Measurements from ENCODE around the gene KIF9.
"Not testable (repeated sequence)": the region's sequence is repeated elsewhere in the genome, so short reads cannot be mapped to it uniquely, and the experiment has no call there.

KIF9 gene, protein sequence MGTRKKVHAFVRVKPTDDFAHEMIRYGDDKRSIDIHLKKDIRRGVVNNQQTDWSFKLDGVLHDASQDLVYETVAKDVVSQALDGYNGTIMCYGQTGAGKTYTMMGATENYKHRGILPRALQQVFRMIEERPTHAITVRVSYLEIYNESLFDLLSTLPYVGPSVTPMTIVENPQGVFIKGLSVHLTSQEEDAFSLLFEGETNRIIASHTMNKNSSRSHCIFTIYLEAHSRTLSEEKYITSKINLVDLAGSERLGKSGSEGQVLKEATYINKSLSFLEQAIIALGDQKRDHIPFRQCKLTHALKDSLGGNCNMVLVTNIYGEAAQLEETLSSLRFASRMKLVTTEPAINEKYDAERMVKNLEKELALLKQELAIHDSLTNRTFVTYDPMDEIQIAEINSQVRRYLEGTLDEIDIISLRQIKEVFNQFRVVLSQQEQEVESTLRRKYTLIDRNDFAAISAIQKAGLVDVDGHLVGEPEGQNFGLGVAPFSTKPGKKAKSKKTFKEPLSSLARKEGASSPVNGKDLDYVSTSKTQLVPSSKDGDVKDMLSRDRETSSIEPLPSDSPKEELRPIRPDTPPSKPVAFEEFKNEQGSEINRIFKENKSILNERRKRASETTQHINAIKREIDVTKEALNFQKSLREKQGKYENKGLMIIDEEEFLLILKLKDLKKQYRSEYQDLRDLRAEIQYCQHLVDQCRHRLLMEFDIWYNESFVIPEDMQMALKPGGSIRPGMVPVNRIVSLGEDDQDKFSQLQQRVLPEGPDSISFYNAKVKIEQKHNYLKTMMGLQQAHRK

DNA sequence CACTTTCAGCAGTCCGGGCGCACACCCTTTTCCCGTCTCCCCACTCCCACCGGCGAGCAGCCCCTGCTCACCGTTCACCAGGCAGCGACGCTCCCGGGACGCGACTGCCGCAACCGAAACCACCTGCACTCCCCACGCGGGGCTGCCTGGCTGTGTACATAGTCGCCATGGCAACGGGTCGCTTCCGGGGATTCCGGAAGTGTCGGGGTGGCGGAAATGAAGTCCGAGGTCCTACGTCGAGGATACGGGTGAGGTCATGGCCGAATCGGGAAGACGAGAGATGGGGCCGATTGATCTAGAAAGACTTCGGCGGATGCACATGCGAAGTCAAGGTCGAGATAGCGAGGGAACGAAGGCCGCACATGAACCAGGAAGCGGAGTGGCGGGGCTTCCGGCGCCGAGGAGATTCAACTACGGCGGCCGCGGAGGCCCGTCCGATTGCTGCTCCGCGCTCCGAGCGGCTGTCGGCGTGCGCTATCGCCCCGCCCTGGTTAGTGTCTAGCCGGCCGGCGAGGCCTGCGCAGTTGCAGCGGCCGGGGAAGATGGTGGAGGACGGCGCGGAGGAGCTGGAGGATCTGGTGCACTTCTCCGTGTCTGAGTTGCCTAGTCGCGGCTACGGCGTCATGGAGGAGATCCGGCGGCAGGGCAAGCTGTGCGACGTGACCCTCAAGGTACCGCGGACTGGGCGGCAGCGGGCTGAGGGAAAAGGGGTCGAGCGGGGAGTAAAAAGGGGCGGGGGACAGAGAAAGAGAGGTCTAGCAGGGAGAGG lies at the start of gene KIF9, which contains the start of gene KLHL18:
Gene KIF9, minus strand, starts transcription at position 376 of the 769 bp plus-strand sequence. CDS start 5,425 bp downstream, outside the sequence.
Gene KLHL18, plus strand, starts transcription at position 521 of the 769 bp plus-strand sequence. Its CDS starts 22 bp downstream, at position 543.
- DNase-seq (ENCODE audit: low read depth in 2 of 3, low spot score in 2 of 3) = peak; percentile 87 to 93 (median 93)

DNA sequence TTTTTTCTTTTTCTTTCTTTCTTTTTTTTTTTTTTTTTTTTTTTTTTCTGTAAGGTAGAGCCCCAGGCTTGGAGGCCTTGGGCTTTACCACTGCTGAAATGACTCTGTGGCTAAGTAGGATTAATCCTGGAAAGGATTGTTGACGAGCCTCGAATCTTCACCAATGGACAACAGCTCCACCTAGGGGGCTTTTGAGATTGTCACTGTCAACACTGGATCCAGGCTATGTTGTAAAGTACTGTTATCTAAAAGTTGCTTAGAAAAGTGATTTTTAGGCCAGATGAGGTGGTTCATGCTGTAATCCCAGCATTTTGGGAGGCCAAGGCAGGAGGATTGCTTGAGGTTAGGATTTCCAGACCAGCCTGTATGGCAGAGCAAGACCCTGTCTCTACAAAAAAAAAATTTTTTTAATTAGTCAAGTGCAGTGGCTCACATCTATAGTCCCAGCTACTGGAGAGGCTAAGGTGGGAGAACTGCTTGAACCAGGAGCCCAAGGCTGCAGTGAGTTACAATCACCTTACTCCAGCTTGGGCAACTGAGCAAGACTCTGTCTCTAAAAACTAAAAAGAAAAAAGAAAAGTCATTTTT lies 41.8 kb upstream of the KIF9 start:
- peak in 1 of 3 experiments; percentile 8 for DNase-seq (ENCODE audit: low read depth in 2 of 3, low spot score in 2 of 3)

DNA sequence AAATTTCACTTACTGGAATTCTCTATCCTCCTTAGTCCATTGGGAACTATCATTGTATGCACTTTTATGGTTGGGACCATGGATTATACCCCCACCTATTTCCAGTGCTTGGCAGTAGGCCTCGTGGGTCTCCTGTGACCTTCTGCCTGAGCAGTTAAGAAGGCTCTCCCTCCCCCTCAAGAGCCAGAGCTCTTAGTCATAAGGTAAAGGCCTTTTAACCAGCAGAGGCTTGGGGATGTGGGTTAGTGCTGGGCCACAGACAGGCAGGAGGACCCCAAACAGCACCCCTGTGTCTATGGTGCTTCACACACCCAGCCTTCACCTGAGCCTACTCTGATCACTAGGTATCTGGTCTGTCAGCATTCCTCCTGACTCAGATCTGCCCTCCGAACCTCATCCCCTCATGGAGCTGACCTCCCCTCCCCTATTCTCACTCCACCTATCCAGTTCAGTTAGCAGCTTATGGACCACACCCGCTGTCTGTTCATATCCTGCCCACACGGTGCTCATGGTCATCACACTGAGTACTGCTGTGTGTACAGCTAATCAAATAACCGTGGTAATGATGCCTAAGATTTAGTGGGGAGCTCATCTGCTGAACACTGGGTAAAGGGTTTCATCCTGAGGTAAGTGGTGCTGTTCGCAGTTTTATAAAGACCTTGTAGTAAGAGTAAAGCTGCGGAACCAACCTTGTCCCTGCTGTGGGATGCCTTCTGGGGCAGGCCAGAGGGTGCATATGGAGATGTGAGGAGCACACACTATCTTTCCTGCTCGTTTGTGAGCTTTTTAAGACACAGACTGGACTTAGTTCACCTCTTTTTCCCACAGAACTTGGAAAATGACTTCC lies 41.1 kb upstream of the KIF9 start:
- DNase-seq (ENCODE audit: low read depth in 2 of 3, low spot score in 2 of 3) = no peak

DNA sequence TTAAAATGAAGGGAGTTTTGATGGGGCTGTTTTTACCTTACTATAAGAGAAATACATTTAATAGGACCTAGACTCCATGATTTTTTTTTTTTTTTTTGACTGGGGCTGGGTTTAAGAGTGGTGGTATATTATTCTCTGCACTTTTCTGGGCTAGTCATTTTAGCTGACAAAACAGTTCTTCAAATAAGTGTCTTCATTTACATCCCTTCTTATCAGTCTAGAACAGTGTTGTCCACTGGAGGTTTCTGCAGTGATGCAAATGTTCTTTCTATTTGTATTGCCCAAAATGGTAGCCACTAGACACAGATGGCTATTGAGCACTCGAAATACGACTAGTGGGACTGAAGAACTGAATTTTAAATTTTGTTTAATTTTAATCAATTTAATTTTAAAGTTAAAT lies 37.4 kb upstream of the KIF9 start:
- no peak for DNase-seq (ENCODE audit: low read depth in 2 of 3, low spot score in 2 of 3)

DNA sequence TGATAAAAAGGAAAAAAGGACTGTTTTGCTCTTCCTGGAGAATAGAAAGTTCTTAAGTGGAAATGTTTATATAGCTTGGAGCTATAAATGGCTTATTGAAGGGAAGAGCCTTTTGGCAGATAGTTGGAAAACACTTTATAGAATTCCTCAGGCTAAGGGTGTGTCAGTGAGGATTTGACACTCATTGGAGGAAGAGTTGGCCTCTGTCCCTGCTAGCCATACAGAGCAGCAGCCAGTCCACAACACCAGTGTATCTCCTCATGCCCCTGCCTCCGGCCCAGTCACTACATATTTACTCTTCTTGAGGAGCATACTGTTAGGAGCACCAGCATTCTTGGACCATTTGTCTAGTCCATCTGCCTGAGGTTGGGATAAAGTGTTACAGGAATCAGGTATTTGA lies 36.3 kb upstream of the KIF9 start:
- DNase-seq (ENCODE audit: low read depth in 2 of 3, low spot score in 2 of 3) = no peak

DNA sequence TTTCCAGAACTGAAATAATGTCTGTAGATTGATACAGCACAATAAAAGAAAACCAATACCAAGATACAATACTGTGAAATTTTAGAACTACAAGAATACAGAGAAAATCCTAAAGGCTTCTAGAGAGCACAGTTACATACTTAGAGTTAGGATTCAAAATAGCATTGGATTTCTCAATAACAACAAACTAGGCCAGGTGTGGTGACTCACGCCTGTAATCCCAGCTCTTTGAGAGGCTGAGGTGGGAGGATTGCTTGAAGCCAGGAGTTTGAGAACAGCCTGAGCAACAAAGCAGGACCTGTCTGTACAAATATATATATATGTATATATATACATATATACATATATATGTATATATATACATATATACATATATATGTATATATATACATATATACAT lies 33.6 kb upstream of the KIF9 start:
- not testable (repeated sequence) for DNase-seq (ENCODE audit: low read depth in 2 of 3, low spot score in 2 of 3)

DNA sequence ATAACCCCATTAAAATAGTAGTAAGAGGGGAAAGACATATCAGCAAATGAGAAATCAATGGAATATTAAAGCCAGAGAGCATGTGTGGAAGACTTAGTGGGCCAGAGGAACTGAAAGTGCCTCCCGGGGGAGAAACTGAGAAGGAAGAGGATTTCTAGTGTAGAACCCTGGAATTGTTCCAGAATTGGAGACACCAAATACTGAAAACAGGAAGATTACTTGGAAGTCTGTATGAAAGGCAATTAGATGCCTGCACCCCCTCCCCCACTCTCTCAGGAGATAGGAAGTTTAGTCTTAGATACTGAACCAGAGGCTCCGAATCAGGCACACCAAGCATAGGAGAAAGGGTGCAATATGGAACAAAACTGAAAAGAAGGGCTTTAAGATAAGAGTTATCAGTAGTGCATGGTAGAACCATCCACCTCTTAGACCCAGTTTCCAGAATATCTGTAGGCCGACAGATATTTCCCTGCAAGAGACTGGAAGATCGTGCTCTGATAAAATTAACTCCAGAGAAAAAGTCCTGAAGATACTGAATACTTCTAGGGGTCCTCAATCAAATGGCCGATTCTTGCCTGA lies 32.6 kb upstream of the KIF9 start:
- no peak for DNase-seq (ENCODE audit: low read depth in 2 of 3, low spot score in 2 of 3)

DNA sequence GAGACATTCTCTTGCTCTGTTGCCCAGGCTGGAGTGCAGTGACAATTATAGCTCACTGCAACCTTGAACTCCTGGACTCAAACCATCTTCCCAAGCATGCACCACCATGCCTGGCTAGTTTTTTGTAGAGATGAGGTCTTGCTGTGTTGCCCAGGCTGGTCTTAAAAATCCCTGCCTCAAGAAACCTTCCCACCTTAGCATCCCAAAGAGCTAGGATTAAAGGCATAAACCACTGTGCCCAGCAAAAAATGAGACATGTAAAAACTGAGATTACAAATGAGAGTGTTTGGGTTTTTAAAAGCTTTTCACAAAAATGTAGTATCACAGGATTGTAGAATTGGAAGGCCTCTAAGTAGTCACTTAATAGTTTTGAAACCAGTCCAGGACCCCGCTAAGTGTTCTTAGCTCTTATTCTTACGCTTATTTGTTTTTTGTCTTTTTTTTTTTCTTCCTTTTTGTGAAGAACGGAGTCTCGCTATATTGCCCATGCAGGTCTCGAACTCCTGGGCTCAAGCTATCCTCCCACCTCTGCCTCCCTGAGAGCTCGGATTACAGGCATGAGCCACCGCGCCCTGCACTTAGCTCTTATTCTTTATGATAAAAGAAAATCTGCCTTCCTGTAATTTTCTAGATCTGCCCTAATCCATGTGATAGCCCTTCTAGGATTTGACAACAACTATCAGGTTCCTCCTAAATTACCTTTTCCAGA lies 31.6 kb upstream of the KIF9 start:
- DNase-seq (ENCODE audit: low read depth in 2 of 3, low spot score in 2 of 3) = no peak

DNA sequence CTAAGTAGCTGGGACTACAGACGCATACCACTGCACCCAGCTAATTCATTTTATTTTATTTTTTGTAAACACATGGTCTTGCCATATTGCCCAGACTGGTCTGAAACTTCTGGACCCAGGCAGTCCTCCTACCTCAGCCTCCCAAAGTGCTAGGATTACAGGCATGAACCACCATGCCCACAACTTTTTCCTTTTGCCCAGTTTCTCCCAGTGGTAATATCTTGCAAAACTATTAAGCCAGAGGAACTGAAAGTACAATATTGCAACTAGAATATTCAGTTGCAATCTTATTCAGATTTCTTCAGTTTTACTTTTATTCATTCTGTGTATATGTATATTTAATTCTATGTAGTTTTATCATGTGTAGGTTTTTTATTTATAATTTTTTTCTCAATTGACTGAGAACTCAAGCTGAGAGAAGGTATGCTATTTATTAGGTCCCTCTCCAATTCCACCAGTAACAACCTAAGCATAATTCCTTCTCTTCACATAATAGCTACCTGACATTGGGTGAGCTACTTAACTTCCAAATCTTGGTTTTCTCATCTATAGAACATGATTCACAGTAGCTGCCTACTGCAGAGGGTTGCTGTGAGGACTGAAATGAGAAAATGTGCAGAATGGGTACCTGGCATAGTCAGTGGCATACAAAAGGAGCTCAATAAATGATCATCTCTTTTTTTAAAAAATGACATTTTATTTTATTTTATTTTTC lies 30.9 kb upstream of the KIF9 start:
- DNase-seq (ENCODE audit: low read depth in 2 of 3, low spot score in 2 of 3) = no peak

DNA sequence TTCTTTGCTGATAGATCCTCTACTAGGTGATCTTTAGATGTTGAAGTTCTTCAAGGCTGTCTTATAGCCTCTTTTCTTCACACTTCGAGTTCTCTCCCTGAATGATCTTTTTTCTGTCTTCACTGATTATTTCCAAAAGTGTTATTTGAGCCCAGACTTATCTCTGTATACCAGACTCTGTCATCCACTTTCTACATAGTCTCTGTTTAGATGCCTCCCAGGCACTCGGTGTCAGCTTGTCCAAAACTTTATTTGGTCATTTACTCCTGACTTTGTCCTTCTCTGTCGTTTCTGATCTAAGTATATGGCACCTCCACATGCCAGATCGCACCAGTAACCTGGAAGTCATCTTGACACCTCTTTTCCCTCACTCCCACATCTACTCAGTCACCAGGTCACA lies 27.8 kb upstream of the KIF9 start:
- DNase-seq (ENCODE audit: low read depth in 2 of 3, low spot score in 2 of 3) = no peak

DNA sequence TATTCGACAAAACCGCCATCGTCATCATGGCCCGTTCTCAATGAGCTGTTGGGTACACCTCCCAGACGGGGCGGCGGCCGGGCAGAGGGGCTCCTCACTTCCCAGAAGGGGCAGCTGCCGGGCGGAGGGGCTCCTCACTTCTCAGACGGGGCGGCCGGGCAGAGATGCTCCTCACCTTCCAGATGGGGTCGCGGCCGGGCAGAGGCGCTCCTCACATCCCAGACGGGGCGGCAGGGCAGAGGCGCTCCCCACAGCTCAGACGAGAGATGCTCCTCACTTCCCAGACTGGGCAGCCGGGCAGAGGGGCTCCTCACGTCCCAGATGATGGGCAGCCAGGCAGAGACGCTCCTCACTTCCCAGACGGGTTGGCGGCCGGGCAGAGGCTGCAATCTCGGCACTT lies 26.6 kb upstream of the KIF9 start:
- DNase-seq (ENCODE audit: low read depth in 2 of 3, low spot score in 2 of 3) = not testable (repeated sequence)

DNA sequence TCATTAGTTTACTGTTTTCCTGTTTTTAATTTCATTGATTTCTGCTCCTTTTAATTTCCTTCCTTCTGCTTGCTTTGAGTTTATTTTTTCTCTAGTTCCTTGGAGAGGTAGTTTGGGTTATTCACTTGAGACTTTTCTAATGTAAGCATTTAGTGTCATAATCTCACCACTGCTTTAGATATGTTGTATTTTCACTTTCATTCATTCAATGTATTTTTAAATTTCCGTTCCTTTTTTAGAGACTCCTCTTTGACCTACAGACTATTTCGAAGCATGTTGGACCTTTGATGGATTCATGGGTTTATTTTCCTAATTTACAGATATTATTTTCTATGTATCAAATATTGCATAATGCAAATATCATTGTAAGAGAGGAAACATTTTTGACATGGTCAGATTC lies 23.4 kb upstream of the KIF9 start:
- DNase-seq (ENCODE audit: low read depth in 2 of 3, low spot score in 2 of 3) = no peak

DNA sequence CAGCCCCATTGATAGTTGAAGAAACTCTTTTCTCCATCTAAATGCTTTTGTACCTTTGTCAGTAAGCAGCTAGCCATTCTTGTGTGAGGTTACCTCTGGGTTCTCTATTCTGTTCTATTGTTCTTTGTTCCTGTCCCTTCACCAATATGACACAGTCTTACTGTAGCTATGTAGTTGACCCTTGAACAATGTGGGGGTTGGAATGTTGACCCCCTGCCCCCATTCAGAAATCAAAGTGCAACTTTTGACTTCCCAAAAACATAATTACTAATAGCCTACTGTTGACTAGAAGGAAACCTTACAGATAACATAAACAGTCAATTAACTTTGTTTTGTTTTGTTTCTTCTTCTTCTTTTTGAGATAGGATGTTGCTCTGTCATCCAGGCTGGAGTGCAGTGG lies 18.9 kb upstream of the KIF9 start:
- no peak for DNase-seq (ENCODE audit: low read depth in 2 of 3, low spot score in 2 of 3)

DNA sequence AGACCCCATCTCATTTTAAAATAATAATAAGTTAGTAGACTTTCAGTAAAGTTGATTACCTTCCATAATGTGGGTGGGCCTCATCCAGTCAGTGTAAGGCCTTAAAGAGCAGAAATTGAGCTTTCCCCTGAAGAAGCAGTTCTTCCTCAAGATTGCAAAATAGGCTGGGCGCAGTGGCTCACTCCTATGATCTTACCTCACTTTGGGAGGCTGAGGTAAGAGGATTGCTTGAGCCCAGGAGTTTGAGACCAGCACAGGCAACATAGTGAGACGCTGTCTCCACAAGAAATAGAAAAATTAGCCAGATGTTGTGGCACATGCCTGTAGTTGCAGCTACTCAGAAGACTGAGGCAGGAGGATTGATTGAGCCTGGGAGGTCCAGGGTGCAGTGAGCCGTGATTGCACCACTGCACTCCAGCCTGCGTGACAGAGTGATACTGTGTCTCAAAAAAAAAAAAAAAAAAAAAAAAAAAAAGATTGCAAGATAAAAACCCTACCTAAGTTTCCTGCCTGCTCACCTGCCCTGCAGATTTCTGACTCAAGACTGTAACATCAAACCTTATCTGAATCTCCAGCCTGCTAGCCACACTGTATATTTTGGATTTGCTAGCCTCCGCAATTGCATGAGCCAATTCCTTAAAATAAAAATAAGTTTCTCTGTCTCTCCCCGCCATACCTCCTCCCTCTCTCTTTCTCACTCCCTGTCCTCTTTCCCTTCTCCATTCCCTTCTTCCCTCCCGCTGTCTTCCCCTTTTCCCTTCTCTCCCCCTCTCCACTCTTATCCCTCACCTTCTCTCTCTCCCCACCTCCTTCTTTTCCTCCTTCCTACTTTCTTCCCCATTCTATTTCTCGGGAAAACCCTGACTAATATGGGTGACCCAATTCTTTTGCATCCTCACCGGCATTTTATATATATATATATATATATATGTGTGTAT lies 17.1 kb upstream of the KIF9 start:
- DNase-seq (ENCODE audit: low read depth in 2 of 3, low spot score in 2 of 3) = no peak

DNA sequence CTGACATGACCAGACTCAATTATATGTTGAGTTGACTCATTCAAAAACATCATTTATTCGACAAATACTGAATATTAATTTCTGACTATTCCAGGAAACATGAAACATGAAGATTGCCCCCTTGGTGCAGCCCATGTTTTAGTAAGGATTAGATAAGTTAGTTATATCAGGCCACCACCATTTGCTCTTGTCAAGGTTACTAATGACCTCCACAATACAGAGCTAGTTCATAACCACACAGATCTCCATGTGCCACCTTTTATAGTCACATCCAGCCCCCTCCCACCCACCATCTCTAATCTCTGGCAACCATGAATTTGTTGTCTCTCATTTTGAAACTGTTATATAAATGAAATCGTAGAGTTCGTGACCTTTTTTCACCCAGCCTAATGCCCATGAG lies 15.8 kb upstream of the KIF9 start:
- no peak for DNase-seq (ENCODE audit: low read depth in 2 of 3, low spot score in 2 of 3)

DNA sequence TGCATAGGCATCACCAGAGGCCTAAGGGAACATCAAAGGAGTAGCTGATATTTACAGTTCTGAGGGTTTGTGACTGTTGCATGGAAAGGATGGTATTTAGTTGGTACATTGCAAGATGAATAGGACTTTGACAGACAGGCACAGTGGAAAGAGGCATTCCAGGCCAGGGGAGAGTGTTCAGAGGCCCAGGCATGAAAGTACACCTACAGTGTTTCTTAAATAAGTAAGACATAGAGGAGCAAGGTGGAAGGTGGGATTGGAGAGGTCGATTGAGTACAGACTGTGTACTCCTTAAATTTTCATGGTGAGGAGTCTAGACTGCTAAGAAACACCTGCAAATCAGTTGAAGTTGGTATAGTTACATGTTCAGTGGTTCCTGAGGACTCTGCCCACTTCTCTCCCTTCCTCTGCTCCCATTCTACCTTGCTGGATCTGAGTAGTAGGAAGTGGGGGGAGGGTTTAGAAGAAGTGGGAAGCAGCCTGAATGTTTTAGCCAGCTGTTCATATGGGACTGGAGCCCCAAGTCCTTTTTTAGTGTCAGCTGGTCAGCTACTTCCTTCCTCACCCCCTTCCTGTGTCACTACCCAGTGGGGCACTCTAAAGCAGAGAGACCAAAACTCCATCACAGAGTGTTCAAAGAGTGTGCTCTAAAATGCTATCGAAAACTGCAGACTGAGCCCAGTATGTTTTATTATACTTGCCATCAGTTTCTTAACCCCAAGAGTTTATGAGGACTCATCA lies 14.1 kb upstream of the KIF9 start:
- no peak for DNase-seq (ENCODE audit: low read depth in 2 of 3, low spot score in 2 of 3)

DNA sequence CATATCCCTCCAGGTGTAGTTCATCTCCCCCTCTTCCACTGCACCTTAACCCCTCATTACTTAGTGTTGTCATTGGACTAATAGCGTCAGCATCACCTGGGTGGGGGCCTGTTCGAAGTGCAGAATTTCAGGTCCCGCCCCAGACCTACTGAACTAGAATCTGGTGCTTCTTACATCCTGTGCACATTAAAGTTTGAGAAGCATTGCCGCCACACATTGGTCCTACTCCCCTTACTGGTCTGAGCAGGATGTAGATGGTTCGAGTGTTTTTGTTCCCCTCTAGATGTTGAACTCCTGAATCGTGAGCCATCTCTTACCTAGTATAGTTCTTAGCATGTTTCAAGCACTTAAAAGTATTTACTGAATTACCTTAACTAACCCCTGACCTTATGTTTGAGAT lies 13.4 kb upstream of the KIF9 start:
- DNase-seq (ENCODE audit: low read depth in 2 of 3, low spot score in 2 of 3) = no peak
